Liver (tissue), 9 donors: ENCODE results near the gene RETREG3. TPM values are rescaled to one million over a fixed set of nuclear protein-coding genes. Genes with fewer than 3 reads are reported as not detected.

Experiments used
- DNase-seq: peaks from one replicate; pipeline ENCODE4 v3.0.0-alpha.2; 2017; ENCODE audit warnings: low spot score
- H3K27ac ChIP-seq, 2 donors: one replicate each; pipeline ENCODE4 v1.7.0; 2013; ENCODE audit warnings: inconsistent platforms in 2 of 2, low read length in 2 of 2, control low read depth in 1 of 2, low read depth in 1 of 2, mild to moderate bottlenecking in 1 of 2
- H3K27me3 ChIP-seq, 4 donors: one replicate each; pipeline versions ENCODE4 v1.6.1 to v1.7.0; 2013; ENCODE audit warnings: low read length in 3 of 4, inconsistent platforms in 1 of 4, mild to moderate bottlenecking in 1 of 4, moderate library complexity in 1 of 4; ENCODE audit not compliant: control insufficient read depth in 4 of 4, insufficient read depth in 4 of 4
- H3K36me3 ChIP-seq, 4 donors: one replicate each; pipeline versions ENCODE4 v1.6.1 to v1.7.0; 2013; ENCODE audit warnings: low read length in 3 of 4, mild to moderate bottlenecking in 3 of 4, low read depth in 1 of 4, moderate library complexity in 1 of 4; ENCODE audit not compliant: control insufficient read depth in 4 of 4, insufficient read depth in 3 of 4
- H3K4me1 ChIP-seq, 4 donors: one replicate each; pipeline versions ENCODE4 v1.6.1 to v1.7.0; 2013; ENCODE audit warnings: low read length in 3 of 4, mild to moderate bottlenecking in 3 of 4, moderate library complexity in 1 of 4; ENCODE audit not compliant: control insufficient read depth in 4 of 4, insufficient read depth in 4 of 4
- H3K4me3 ChIP-seq, 3 donors: one replicate each; pipeline versions ENCODE4 v1.6.1 to v1.7.0; 2013; ENCODE audit warnings: low read length in 3 of 3, control low read depth in 1 of 3, low read depth in 1 of 3, mild to moderate bottlenecking in 1 of 3
- H3K9ac ChIP-seq, 2 donors: one replicate each; pipeline ENCODE4 v1.7.0; 2013; ENCODE audit warnings: low read length in 2 of 2, mild to moderate bottlenecking in 2 of 2, moderate library complexity in 2 of 2, control low read depth in 1 of 2, low read depth in 1 of 2
- H3K9me3 ChIP-seq, 4 donors: one replicate each; pipeline versions ENCODE4 v1.6.1 to v1.7.0; 2013; ENCODE audit warnings: low read length in 3 of 4; ENCODE audit not compliant: control insufficient read depth in 4 of 4
- CTCF ChIP-seq: fragments of 150-350 bp; IDR thresholded peaks from 2 replicates; pipeline ENCODE4 v1.5.1; 2017; ENCODE audit warnings: improper control_type of control experiment, low read depth, low read length; ENCODE audit not compliant: missing input control
- EGR1 ChIP-seq, 2 donors: IDR thresholded peaks; 2 replicates each; pipeline ENCODE4 v1.6.1; 2016 to 2018; ENCODE audit warnings: antibody characterized with exemption in 2 of 2, low read depth in 2 of 2
- FOXA1 ChIP-seq: IDR thresholded peaks from 2 replicates; pipeline ENCODE4 v1.6.1; 2016; ENCODE audit warnings: antibody characterized with exemption
- FOXA2 ChIP-seq: IDR thresholded peaks from 2 replicates; pipeline ENCODE4 v1.6.1; 2016; ENCODE audit warnings: antibody characterized with exemption
- GABPA ChIP-seq, 2 donors: IDR thresholded peaks in 1 of 2; conservative IDR thresholded peaks in 1 of 2; 2 replicates each; pipeline ENCODE4 v1.6.1; 2016; ENCODE audit warnings: antibody characterized with exemption in 2 of 2, mild to moderate bottlenecking in 1 of 2, moderate library complexity in 1 of 2
- HNF4A ChIP-seq, 2 donors: conservative IDR thresholded peaks; 2 replicates each; pipeline ENCODE4 v1.6.1; 2016; ENCODE audit warnings: antibody characterized with exemption in 2 of 2, mild to moderate bottlenecking in 2 of 2
- HNF4G ChIP-seq: IDR thresholded peaks from 2 replicates; pipeline ENCODE4 v1.6.1; 2016; ENCODE audit warnings: antibody characterized with exemption
- JUND ChIP-seq, 2 donors: IDR thresholded peaks; 2 replicates each; pipeline ENCODE4 v1.6.1; 2016; ENCODE audit warnings: antibody characterized with exemption in 2 of 2
- NR2F2 ChIP-seq: IDR thresholded peaks from 2 replicates; pipeline ENCODE4 v1.6.1; 2016; ENCODE audit warnings: antibody characterized with exemption
- RAD21 ChIP-seq, 2 donors: IDR thresholded peaks; 2 replicates each; pipeline ENCODE4 v1.6.1; 2016; ENCODE audit warnings: antibody characterized with exemption in 2 of 2, mild to moderate bottlenecking in 2 of 2
- REST ChIP-seq: IDR thresholded peaks from 2 replicates; pipeline ENCODE4 v1.6.1; 2016; ENCODE audit warnings: antibody characterized with exemption, mild to moderate bottlenecking
- RXRA ChIP-seq, 2 donors: IDR thresholded peaks; 2 replicates each; pipeline ENCODE4 v1.6.1; 2017 to 2018; ENCODE audit warnings: antibody characterized with exemption in 2 of 2, mild to moderate bottlenecking in 1 of 2
- SP1 ChIP-seq: IDR thresholded peaks from 2 replicates; pipeline ENCODE4 v1.6.1; 2018; ENCODE audit warnings: antibody characterized with exemption, mild to moderate bottlenecking
- TAF1 ChIP-seq: conservative IDR thresholded peaks from 2 replicates; pipeline ENCODE4 v1.6.1; 2016; ENCODE audit warnings: antibody characterized with exemption, mild to moderate bottlenecking
- YY1 ChIP-seq: IDR thresholded peaks from 2 replicates; pipeline ENCODE4 v1.6.1; 2016; ENCODE audit warnings: antibody characterized with exemption, mild to moderate bottlenecking
- WGBS: extraction: QIAGEN DNeasy Blood & Tissue Kit; methylation state at CpG from one replicate; pipeline ENCODE4 v1.1.7; 2013; 5-methylcytosine and 5-hydroxymethylcytosine counted together
- polyA plus RNA-seq, 2 donors: library from polyadenylated mRNA; stranded (reverse) in 1 of 2; unstranded in 1 of 2; fragments of 200-250 nt in 1 of 2; fragments of >200 nt in 1 of 2; fragmentation: Nextera tagmentation in 1 of 2; extraction: Ambion mirVana in 1 of 2; gene quantifications; one replicate each; pipeline versions ENCODE4 v1.2.1 to v1.2.3, GENCODE V29; 2013 to 2015
- total RNA-seq, 2 donors: library from RNA; depleted of rRNA; stranded (reverse); fragments of >200 nt; gene quantifications; one replicate each; pipeline ENCODE4 v1.2.3, GENCODE V29; 2014
- TF ChIP-seq, protein P1 (sequence below): IDR thresholded peaks from 2 replicates; pipeline ENCODE4 v1.6.1; 2016; ENCODE audit warnings: antibody characterized with exemption
- TF ChIP-seq, protein P2 (sequence below): IDR thresholded peaks from 2 replicates; pipeline ENCODE4 v1.6.1; 2016; ENCODE audit warnings: antibody characterized with exemption
- TF ChIP-seq, protein P3 (sequence below): IDR thresholded peaks from 2 replicates; pipeline ENCODE4 v1.6.1; 2016; ENCODE audit warnings: antibody characterized with exemption
- donor health status: healthy.
- donor health status: healthy.
- donor health status: healthy.
- donor health status: healthy.
- donor health status: healthy.

The RETREG3 gene
- total and polyA plus RNA-seq, 4 donors = 9.0 to 44.3 (median 26.6) TPM

DNA sequence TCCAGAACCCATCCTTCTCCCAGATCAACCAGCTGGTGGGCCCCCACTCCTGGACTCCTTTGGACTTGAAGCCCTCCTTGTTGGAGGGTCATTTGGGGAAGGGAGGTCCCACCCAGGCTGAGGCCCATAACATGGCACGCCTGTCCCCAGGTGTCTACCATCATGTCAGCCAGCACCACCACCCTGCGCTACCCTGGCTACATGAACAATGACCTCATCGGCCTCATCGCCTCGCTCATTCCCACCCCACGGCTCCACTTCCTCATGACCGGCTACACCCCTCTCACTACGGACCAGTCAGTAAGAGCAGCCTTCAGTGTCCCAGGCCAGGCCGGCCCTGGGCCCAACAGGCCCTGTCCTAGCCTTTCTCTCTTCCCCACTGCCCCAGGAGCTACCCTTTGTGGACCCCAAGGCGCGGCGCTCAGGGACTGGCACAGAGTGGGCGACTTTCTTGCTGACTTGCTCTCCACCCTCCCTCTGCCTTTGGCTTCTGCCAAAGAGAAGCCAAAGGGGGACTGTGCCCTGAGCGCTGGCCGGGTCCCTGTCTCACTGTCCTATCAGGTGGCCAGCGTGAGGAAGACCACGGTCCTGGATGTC, 4.6 kb upstream of the RETREG3 start:
- H3K36me3 ChIP-seq = peaks cover 8 to 34% (median 21%) of the 10 kb centered on the region in 4 donors
- H3K27me3 ChIP-seq = no peaks in the 10 kb centered on the region
- H3K27ac ChIP-seq = no peak overlapping the region
- no peak overlapping the region for H3K4me3 ChIP-seq
- DNase-seq = no peak
- no peak for TF ChIP-seq NR2F2
- TF ChIP-seq CTCF = no peak
- H3K9me3 ChIP-seq = no peaks in the 10 kb centered on the region
- 96% methylated on average over 17 of the region's 17 CpGs for WGBS
- H3K4me1 ChIP-seq = peaks cover 0 to 20% (median 11%) of the 10 kb centered on the region in 4 donors
- H3K9ac ChIP-seq = no peak overlapping the region

GRCh38 chr17:42612013-42612412, 2.8 kb upstream of the RETREG3 start:
- H3K27me3 ChIP-seq = no peaks in the 10 kb centered on the region
- peaks cover 8 to 34% (median 21%) of the 10 kb centered on the region in 4 donors for H3K36me3 ChIP-seq
- H3K27ac ChIP-seq = no peak overlapping the region
- no peaks in the 10 kb centered on the region for H3K9me3 ChIP-seq
- no peak overlapping the region for H3K9ac ChIP-seq
- TF ChIP-seq JUND (IDR thresholded peaks at IDR 0.05) (no peak), NR2F2 (no peak), FOXA1 (no peak), GABPA (IDR thresholded peaks at IDR 0.05 in 1 of 2, conservative IDR thresholded peaks at IDR 0.05 in 1 of 2) (no peak), REST (no peak), FOXA2 (no peak), CTCF (no peak), HNF4A (conservative IDR thresholded peaks at IDR 0.05) (no peak), RXRA (IDR thresholded peaks at IDR 0.05) (no peak), YY1 (no peak), TAF1 (no peak), EGR1 (IDR thresholded peaks at IDR 0.05; ENCODE audit: low read depth in 2 of 2) (no peak), HNF4G (no peak), RAD21 (IDR thresholded peaks at IDR 0.05) (no peak), SP1 (no peak)
- TF ChIP-seq, protein P1, sequence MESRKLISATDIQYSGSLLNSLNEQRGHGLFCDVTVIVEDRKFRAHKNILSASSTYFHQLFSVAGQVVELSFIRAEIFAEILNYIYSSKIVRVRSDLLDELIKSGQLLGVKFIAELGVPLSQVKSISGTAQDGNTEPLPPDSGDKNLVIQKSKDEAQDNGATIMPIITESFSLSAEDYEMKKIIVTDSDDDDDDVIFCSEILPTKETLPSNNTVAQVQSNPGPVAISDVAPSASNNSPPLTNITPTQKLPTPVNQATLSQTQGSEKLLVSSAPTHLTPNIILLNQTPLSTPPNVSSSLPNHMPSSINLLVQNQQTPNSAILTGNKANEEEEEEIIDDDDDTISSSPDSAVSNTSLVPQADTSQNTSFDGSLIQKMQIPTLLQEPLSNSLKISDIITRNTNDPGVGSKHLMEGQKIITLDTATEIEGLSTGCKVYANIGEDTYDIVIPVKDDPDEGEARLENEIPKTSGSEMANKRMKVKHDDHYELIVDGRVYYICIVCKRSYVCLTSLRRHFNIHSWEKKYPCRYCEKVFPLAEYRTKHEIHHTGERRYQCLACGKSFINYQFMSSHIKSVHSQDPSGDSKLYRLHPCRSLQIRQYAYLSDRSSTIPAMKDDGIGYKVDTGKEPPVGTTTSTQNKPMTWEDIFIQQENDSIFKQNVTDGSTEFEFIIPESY = no peak
- TF ChIP-seq, protein P2, sequence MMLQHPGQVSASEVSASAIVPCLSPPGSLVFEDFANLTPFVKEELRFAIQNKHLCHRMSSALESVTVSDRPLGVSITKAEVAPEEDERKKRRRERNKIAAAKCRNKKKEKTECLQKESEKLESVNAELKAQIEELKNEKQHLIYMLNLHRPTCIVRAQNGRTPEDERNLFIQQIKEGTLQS = no peak
- TF ChIP-seq, protein P3, sequence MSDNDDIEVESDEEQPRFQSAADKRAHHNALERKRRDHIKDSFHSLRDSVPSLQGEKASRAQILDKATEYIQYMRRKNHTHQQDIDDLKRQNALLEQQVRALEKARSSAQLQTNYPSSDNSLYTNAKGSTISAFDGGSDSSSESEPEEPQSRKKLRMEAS = no peak
- no peak for DNase-seq
- 98% methylated on average over 4 of the region's 4 CpGs for WGBS
- no peak overlapping the region for H3K4me3 ChIP-seq
- H3K4me1 ChIP-seq = peaks cover 2 to 29% (median 20%) of the 10 kb centered on the region in 4 donors
